GM23338 (cell line): ENCODE measurements around the gene ADRB2.

ENCODE experiments used
- CTCF ChIP-seq, 2 experiments: fragments of 200-600 bp in 1 of 2; sonication (generic) in 1 of 2; conservative IDR thresholded peaks; 2 replicates each; pipeline versions ENCODE4 v1.5.1 to v1.6.1; 2016 to 2017; ENCODE audit warnings: antibody characterized with exemption in 2 of 2, low read depth in 2 of 2, mild to moderate bottlenecking in 2 of 2, moderate library complexity in 1 of 2
- ETS1 ChIP-seq: IDR thresholded peaks from 2 replicates; pipeline ENCODE4 v1.6.1; 2016; ENCODE audit warnings: antibody characterized with exemption

GRCh38 chr5:148805326-148806290 lies 20.8 kb upstream of the ADRB2 start:
- TF ChIP-seq ETS1 (no peak), CTCF (conservative IDR thresholded peaks at IDR 0.05; ENCODE audit: low read depth in 2 of 2) (no peak)
